Measurements from ENCODE around the gene GSTM3. TPM values are rescaled to one million over a fixed set of nuclear protein-coding genes. Genes with fewer than 3 reads are reported as not detected.
"Not testable (repeated sequence)": the region's sequence is repeated elsewhere in the genome, so short reads cannot be mapped to it uniquely, and the experiment has no call there.

The GSTM3 gene
- total and polyA plus RNA-seq, 10 of the 15 experiments (the other 5 are each of a cell fraction or from before 2014, with no cell fraction given) = not detected

GRCh38 chr1:109709822-109710221 is 31.0 kb downstream of the GSTM3 start:
- DNase-seq (ENCODE audit: low read depth, low spot score); H3K4me2 ChIP-seq (ENCODE audit: control insufficient read depth, insufficient read depth); H3K4me1 ChIP-seq (ENCODE audit: control insufficient read depth, insufficient read depth, low read length); SMC1A ChIA-PET (ENCODE audit: uncharacterized antibody, unreplicated experiment); ATAC-seq; H3K9me3 ChIP-seq (replicated peaks; ENCODE audit: control insufficient read depth, insufficient read depth, low read length); H3K27ac ChIP-seq (ENCODE audit: control insufficient read depth, insufficient read depth); intact Hi-C loops (cut with micrococcal nuclease; ENCODE audit: unreplicated experiment); H3K4me3 ChIP-seq; H3K9ac ChIP-seq (ENCODE audit: control insufficient read depth, insufficient read depth, low read length); H3K27me3 ChIP-seq (replicated peaks in 1 of 2; ENCODE audit: control insufficient read depth in 2 of 2, insufficient read depth in 2 of 2, low read length in 1 of 2); H3K36me3 ChIP-seq (ENCODE audit: control insufficient read depth in 2 of 2, insufficient read depth in 2 of 2, low read length in 1 of 2); RAD21 ChIA-PET (ENCODE audit: unreplicated experiment); H3K79me2 ChIP-seq (ENCODE audit: control insufficient read depth, insufficient read depth, low read length); H4K20me1 ChIP-seq (ENCODE audit: control insufficient read depth, insufficient read depth); in situ Hi-C loops (cut with MboI); FAIRE-seq; BruUV-seq (replicated peaks); H2AFZ ChIP-seq (ENCODE audit: control insufficient read depth, low read depth, low read length): not testable (repeated sequence)
- ChIA-PET CTCF (interaction anchor here (0.6 kb wide), 1 partner anchor 319 kb away, joined by 3 read pairs; no protein-coding TSS in a partner anchor), POLR2A (interaction anchor here (0.6 kb wide), 1 partner anchor 697 kb away, joined by 4 read pairs; no protein-coding TSS in a partner anchor)

GRCh38 chr1:109708949-109709348 is 31.9 kb downstream of the GSTM3 start:
- H3K27me3 ChIP-seq (replicated peaks in 1 of 2; ENCODE audit: control insufficient read depth in 2 of 2, insufficient read depth in 2 of 2, low read length in 1 of 2); H3K79me2 ChIP-seq (ENCODE audit: control insufficient read depth, insufficient read depth, low read length); ATAC-seq; H3K27ac ChIP-seq (ENCODE audit: control insufficient read depth, insufficient read depth); H3K4me2 ChIP-seq (ENCODE audit: control insufficient read depth, insufficient read depth); BruUV-seq (replicated peaks); CTCF ChIA-PET; DNase-seq (ENCODE audit: low read depth, low spot score); FAIRE-seq; H2AFZ ChIP-seq (ENCODE audit: control insufficient read depth, low read depth, low read length); H3K4me3 ChIP-seq; H3K4me1 ChIP-seq (ENCODE audit: control insufficient read depth, insufficient read depth, low read length); H3K36me3 ChIP-seq (ENCODE audit: control insufficient read depth in 2 of 2, insufficient read depth in 2 of 2, low read length in 1 of 2); intact Hi-C loops (cut with micrococcal nuclease; ENCODE audit: unreplicated experiment); RAD21 ChIA-PET (ENCODE audit: unreplicated experiment); SMC1A ChIA-PET (ENCODE audit: uncharacterized antibody, unreplicated experiment); in situ Hi-C loops (cut with MboI); H3K9me3 ChIP-seq (replicated peaks; ENCODE audit: control insufficient read depth, insufficient read depth, low read length); H4K20me1 ChIP-seq (ENCODE audit: control insufficient read depth, insufficient read depth); H3K9ac ChIP-seq (ENCODE audit: control insufficient read depth, insufficient read depth, low read length): not testable (repeated sequence)
- POLR2A ChIA-PET = interaction anchor here (0.6 kb wide), 1 partner anchor 696 kb away, joined by 4 read pairs; no protein-coding TSS in a partner anchor
- WGBS (ENCODE audit: insufficient coverage, insufficient replicate concordance, low lambda C conversion rate, missing lambda C conversion rate) = 66% methylated on average over 4 of the region's 4 CpGs

- RAD21 ChIA-PET (ENCODE audit: unreplicated experiment) = no interaction called here
- Histone ChIP-seq H3K27me3 (replicated peaks in 1 of 2; ENCODE audit: control insufficient read depth in 2 of 2, insufficient read depth in 2 of 2, low read length in 1 of 2) (no peaks in the 10 kb centered on the region), H3K27ac (ENCODE audit: control insufficient read depth, insufficient read depth) (no peak overlapping the region), H3K4me3 (no peak overlapping the region), H3K36me3 (ENCODE audit: control insufficient read depth in 2 of 2, insufficient read depth in 2 of 2, low read length in 1 of 2) (no peaks in the 10 kb centered on the region), H3K9ac (ENCODE audit: control insufficient read depth, insufficient read depth, low read length) (no peak overlapping the region), H4K20me1 (ENCODE audit: control insufficient read depth, insufficient read depth) (no peaks in the 10 kb centered on the region), H3K4me1 (ENCODE audit: control insufficient read depth, insufficient read depth, low read length) (no peaks in the 10 kb centered on the region), H3K4me2 (ENCODE audit: control insufficient read depth, insufficient read depth) (no peak overlapping the region), H3K79me2 (ENCODE audit: control insufficient read depth, insufficient read depth, low read length) (no peaks in the 10 kb centered on the region), H3K9me3 (replicated peaks; ENCODE audit: control insufficient read depth, insufficient read depth, low read length) (peaks cover 1% of the 10 kb centered on the region; the same call in 2 of the 3 replicates), H2AFZ (ENCODE audit: control insufficient read depth, low read depth, low read length) (no peak overlapping the region)
- POLR2A ChIA-PET = no interaction called here
- SMC1A ChIA-PET (ENCODE audit: uncharacterized antibody, unreplicated experiment) = no interaction called here
- in situ Hi-C loops (cut with MboI) = no loop called here
- no peak for DNase-seq (ENCODE audit: low read depth, low spot score)
- intact Hi-C loops (cut with micrococcal nuclease; ENCODE audit: unreplicated experiment) = no loop called here
- 60% methylated on average over 4 of the region's 4 CpGs for WGBS (ENCODE audit: insufficient coverage, insufficient replicate concordance, low lambda C conversion rate, missing lambda C conversion rate)
- no peak for FAIRE-seq
- no TSS peak for BruUV-seq (replicated peaks)
- CTCF ChIA-PET = interaction anchor here (1.9 kb wide), 1 partner anchor 65 kb away, joined by 4 read pairs; no protein-coding TSS in a partner anchor
- ATAC-seq = no peak
- no peak for TF ChIP-seq RAD51 (IDR thresholded peaks at IDR 0.05)
- TF ChIP-seq CTCF (IDR thresholded peaks at IDR 0.05 in 2 of 3, conservative IDR thresholded peaks at IDR 0.05 in 1 of 3; ENCODE audit: control insufficient read depth in 2 of 3, extremely low read depth in 1 of 3, insufficient read depth in 1 of 3, low read depth in 3 of 3, low read length in 3 of 3) = no peak
- TF ChIP-seq HSF1 (IDR thresholded peaks at IDR 0.05; ENCODE audit: low read depth, low read length) = no peak
- TF ChIP-seq POU2F2 (IDR thresholded peaks at IDR 0.05; ENCODE audit: borderline replicate concordance, low read depth, low read length) = no peak
- TF ChIP-seq CREM (IDR thresholded peaks at IDR 0.05; ENCODE audit: low read depth) = no peak
- TF ChIP-seq LARP7 (IDR thresholded peaks at IDR 0.05) = no peak
- TF ChIP-seq RFX5 (IDR thresholded peaks at IDR 0.05; ENCODE audit: low read depth, low read length) = no peak
- no peak for TF ChIP-seq ZNF384 (IDR thresholded peaks at IDR 0.05; ENCODE audit: borderline replicate concordance, low read depth, low read length)
These were observed 35.4 kb downstream of the GSTM3 start for GRCh38 chr1:109705411-109705810.

Measured in GM12878 (cell line).